ENCODE measurements around the gene PRKCH. TPM values are rescaled to one million over a fixed set of nuclear protein-coding genes. Genes with fewer than 3 reads are reported as not detected.

Gene PRKCH
- total and polyA plus RNA-seq, 5 donors from 2014 or later, result 194 to 457 (median 201) TPM

DNA sequence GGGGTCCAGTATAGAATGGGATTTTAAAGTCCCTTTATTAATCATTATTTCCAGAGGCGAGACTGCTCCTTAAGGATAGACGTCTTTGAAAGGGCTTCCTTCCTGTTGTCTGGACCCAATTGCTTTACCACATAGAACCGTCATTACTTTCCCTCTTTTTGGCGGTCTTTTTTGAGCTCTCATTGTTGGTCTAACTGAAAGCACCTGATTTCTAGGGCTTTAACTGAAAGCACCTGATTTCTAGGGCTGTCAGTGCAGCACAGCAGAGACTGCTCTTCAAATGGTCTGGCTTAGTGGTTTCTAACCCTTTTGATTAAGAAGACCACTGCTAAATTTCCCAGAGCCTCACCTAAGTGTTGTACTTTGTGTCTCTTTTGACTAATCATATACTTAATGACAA lies 95.8 kb downstream of the PRKCH start:
- peak overlapping the region; percentile 58 for H3K27ac ChIP-seq (ENCODE audit: insufficient read depth, low read length, poor library complexity, severe bottlenecking)
- Mint-ChIP-seq H3K27me3 (no peaks in the 10 kb centered on the region), H3K4me3 (peak overlapping the region; percentile 50 to 83 (median 68)), H3K27ac (peak overlapping the region in 2 of 3 donors; percentile 83 to 92), H3K36me3 (no peaks in the 10 kb centered on the region), H3K9me3 (no peaks in the 10 kb centered on the region), H3K4me1 (peaks cover 0 to 60% (median 23%) of the 10 kb centered on the region in 4 donors)
- DNase-seq (peak in 1 of 3 donors; percentile 61), ATAC-seq (ENCODE audit: low read depth in 2 of 2) (peak in 1 of 2 donors; percentile 40)
- H3K4me3 ChIP-seq (ENCODE audit: low read depth, low read length), result peak overlapping the region; percentile 59
- H3K27me3 ChIP-seq (ENCODE audit: control insufficient read depth, insufficient read depth, low read length), result no peaks in the 10 kb centered on the region
- H3K9me3 ChIP-seq (ENCODE audit: control insufficient read depth in 2 of 2, low read length in 2 of 2), result no peaks in the 10 kb centered on the region
- peaks cover 9% of the 10 kb centered on the region for H3K36me3 ChIP-seq (ENCODE audit: control insufficient read depth, insufficient read depth, low read length)
- peaks cover 91% of the 10 kb centered on the region for H3K4me1 ChIP-seq (ENCODE audit: control insufficient read depth, insufficient read depth, low read length, poor library complexity, severe bottlenecking)

DNA sequence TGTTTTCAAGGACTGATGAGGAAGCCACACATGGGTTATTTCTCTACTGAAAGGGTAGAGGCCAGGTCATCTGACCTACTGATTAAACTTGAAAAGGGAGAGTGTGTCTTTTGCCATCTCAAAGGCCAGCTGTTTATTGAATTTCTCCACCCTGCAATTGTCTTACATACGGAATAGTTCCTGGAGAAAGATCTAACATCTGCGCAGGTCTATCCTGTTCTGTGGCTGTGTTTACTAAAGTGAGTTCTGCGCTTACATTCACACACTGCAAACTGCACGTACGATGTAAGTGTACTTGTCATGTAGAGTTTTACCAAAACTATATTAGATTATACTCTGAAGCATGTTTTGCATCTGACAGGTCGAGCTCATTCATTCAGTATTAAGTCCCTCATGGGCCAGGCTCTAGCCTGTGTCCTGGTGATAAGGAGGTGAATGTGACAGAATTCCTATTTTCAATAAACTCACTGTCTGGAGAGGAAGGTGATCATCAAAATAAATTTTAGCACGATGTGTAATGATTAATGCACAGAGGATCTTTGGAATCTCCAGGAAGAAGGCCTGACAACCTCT lies 96.6 kb downstream of the PRKCH start:
- Mint-ChIP-seq H3K9me3 (no peaks in the 10 kb centered on the region), H3K4me3 (peak overlapping the region; percentile 38 to 84 (median 52)), H3K27me3 (no peaks in the 10 kb centered on the region), H3K4me1 (peaks cover 0 to 67% (median 23%) of the 10 kb centered on the region in 4 donors), H3K36me3 (no peaks in the 10 kb centered on the region), H3K27ac (peak overlapping the region in 2 of 3 donors; percentile 83 to 92)
- DNase-seq (no peak), ATAC-seq (ENCODE audit: low read depth in 2 of 2) (no peak)
- peaks cover 6% of the 10 kb centered on the region for H3K36me3 ChIP-seq (ENCODE audit: control insufficient read depth, insufficient read depth, low read length)
- H3K9me3 ChIP-seq (ENCODE audit: control insufficient read depth in 2 of 2, low read length in 2 of 2), result no peaks in the 10 kb centered on the region
- H3K27me3 ChIP-seq (ENCODE audit: control insufficient read depth, insufficient read depth, low read length), result no peaks in the 10 kb centered on the region
- peak overlapping the region; percentile 59 for H3K4me3 ChIP-seq (ENCODE audit: low read depth, low read length)
- H3K27ac ChIP-seq (ENCODE audit: insufficient read depth, low read length, poor library complexity, severe bottlenecking), result peak overlapping the region; percentile 58
- peaks cover 88% of the 10 kb centered on the region for H3K4me1 ChIP-seq (ENCODE audit: control insufficient read depth, insufficient read depth, low read length, poor library complexity, severe bottlenecking)

DNA sequence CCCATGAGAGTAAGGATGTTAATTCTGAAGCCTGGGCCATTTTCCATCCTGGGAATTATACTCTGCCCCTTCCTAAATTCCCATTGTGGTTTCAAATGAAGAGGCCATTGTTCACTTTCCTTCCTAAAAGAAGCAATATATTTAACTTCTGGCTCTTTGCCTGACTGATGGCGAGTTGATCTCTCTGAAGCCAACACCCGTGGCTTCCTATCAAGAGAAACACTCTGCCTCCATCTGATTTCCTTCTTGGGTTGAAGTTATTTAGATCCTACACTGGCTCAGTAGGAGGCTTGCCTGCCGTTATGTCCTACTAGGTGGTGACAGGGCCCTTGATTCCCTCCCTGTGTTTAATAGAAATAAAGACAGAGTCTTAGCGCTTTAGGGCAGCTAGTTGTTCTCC lies 97.4 kb downstream of the PRKCH start:
- Mint-ChIP-seq H3K4me1 (peaks cover 0 to 73% (median 23%) of the 10 kb centered on the region in 4 donors), H3K9me3 (no peaks in the 10 kb centered on the region), H3K4me3 (peak overlapping the region in 3 of 4 donors; percentile 55 to 70 (median 62)), H3K36me3 (peaks cover 3% of the 10 kb centered on the region), H3K27me3 (no peaks in the 10 kb centered on the region), H3K27ac (peak overlapping the region in 2 of 3 donors; percentile 83 to 91)
- H3K4me3 ChIP-seq (ENCODE audit: low read depth, low read length), result peak overlapping the region; percentile 59
- no peak for ATAC-seq (ENCODE audit: low read depth in 2 of 2)
- no peaks in the 10 kb centered on the region for H3K27me3 ChIP-seq (ENCODE audit: control insufficient read depth, insufficient read depth, low read length)
- H3K9me3 ChIP-seq (ENCODE audit: control insufficient read depth in 2 of 2, low read length in 2 of 2), result no peaks in the 10 kb centered on the region
- DNase-seq, result peak in 1 of 3 donors; percentile 37
- H3K4me1 ChIP-seq (ENCODE audit: control insufficient read depth, insufficient read depth, low read length, poor library complexity, severe bottlenecking), result peaks cover 87% of the 10 kb centered on the region
- peak overlapping the region; percentile 44 for H3K27ac ChIP-seq (ENCODE audit: insufficient read depth, low read length, poor library complexity, severe bottlenecking)
- peaks cover 6% of the 10 kb centered on the region for H3K36me3 ChIP-seq (ENCODE audit: control insufficient read depth, insufficient read depth, low read length)

DNA sequence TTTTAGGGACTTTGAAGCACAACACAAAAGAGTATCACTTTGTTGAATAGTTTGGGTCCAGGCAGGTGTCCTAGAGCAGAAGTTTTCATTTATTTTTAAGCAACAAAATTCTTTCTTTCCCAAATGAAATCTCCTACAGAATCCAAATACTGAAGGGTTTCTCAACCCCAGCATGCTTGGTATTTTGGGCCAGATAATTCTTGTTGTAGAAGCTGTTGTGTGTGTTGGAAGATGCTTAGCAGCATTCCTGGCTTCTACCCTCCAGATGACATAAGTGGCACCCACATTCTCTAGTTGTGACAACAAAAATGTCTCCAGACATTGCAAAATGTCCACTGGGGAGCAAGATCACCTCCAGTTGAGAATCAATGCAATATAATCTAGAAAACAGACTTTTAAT lies 97.8 kb downstream of the PRKCH start:
- no peak for ATAC-seq (ENCODE audit: low read depth in 2 of 2)
- H3K36me3 Mint-ChIP-seq, result peaks cover 6% of the 10 kb centered on the region
- H3K4me3 Mint-ChIP-seq, result peak overlapping the region in 3 of 4 donors; percentile 55 to 70 (median 62)
- Histone ChIP-seq H3K36me3 (ENCODE audit: control insufficient read depth, insufficient read depth, low read length) (peaks cover 6% of the 10 kb centered on the region), H3K27me3 (ENCODE audit: control insufficient read depth, insufficient read depth, low read length) (no peaks in the 10 kb centered on the region), H3K27ac (ENCODE audit: insufficient read depth, low read length, poor library complexity, severe bottlenecking) (peak overlapping the region; percentile 44), H3K4me3 (ENCODE audit: low read depth, low read length) (peak overlapping the region; percentile 59), H3K4me1 (ENCODE audit: control insufficient read depth, insufficient read depth, low read length, poor library complexity, severe bottlenecking) (peaks cover 83% of the 10 kb centered on the region), H3K9me3 (ENCODE audit: control insufficient read depth in 2 of 2, low read length in 2 of 2) (no peaks in the 10 kb centered on the region)
- peak overlapping the region in 2 of 3 donors; percentile 83 to 91 for H3K27ac Mint-ChIP-seq
- DNase-seq, result no peak
- H3K9me3 Mint-ChIP-seq, result no peaks in the 10 kb centered on the region
- H3K4me1 Mint-ChIP-seq, result peaks cover 0 to 78% (median 27%) of the 10 kb centered on the region in 4 donors
- H3K27me3 Mint-ChIP-seq, result no peaks in the 10 kb centered on the region

DNA sequence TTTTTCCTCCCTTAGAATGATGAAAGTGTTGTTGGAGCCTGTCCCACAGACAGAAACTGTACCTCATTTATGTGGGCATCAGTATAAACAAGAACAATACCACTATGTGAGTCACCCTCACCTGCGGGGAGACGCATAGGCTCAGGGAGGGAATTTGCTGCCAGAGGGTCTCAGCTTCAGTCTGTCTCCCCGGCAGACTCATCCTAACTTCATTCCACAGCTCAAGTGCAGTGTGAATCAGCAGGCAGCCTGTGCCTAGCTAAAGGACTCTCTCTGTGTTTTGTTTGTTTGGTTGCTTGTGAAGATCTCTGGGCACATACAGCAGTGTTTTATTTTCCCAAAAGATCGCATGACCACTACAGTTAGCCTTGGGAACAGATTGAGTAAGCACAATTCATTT lies 98.9 kb downstream of the PRKCH start:
- peak in 1 of 2 donors; percentile 32 for ATAC-seq (ENCODE audit: low read depth in 2 of 2)
- H3K36me3 ChIP-seq (ENCODE audit: control insufficient read depth, insufficient read depth, low read length), result peaks cover 6% of the 10 kb centered on the region
- DNase-seq, result no peak
- H3K27ac ChIP-seq (ENCODE audit: insufficient read depth, low read length, poor library complexity, severe bottlenecking), result no peak overlapping the region
- H3K27me3 ChIP-seq (ENCODE audit: control insufficient read depth, insufficient read depth, low read length), result no peaks in the 10 kb centered on the region
- H3K4me1 Mint-ChIP-seq, result peaks cover 5 to 82% (median 33%) of the 10 kb centered on the region in 4 donors
- H3K4me3 ChIP-seq (ENCODE audit: low read depth, low read length), result no peak overlapping the region
- no peaks in the 10 kb centered on the region for H3K27me3 Mint-ChIP-seq
- peak overlapping the region; percentile 2 to 72 (median 66) for H3K4me3 Mint-ChIP-seq
- H3K9me3 Mint-ChIP-seq, result no peaks in the 10 kb centered on the region
- no peaks in the 10 kb centered on the region for H3K9me3 ChIP-seq (ENCODE audit: control insufficient read depth in 2 of 2, low read length in 2 of 2)
- peaks cover 8% of the 10 kb centered on the region for H3K36me3 Mint-ChIP-seq
- peak overlapping the region in 2 of 3 donors; percentile 83 to 87 for H3K27ac Mint-ChIP-seq
- H3K4me1 ChIP-seq (ENCODE audit: control insufficient read depth, insufficient read depth, low read length, poor library complexity, severe bottlenecking), result peaks cover 72% of the 10 kb centered on the region

DNA sequence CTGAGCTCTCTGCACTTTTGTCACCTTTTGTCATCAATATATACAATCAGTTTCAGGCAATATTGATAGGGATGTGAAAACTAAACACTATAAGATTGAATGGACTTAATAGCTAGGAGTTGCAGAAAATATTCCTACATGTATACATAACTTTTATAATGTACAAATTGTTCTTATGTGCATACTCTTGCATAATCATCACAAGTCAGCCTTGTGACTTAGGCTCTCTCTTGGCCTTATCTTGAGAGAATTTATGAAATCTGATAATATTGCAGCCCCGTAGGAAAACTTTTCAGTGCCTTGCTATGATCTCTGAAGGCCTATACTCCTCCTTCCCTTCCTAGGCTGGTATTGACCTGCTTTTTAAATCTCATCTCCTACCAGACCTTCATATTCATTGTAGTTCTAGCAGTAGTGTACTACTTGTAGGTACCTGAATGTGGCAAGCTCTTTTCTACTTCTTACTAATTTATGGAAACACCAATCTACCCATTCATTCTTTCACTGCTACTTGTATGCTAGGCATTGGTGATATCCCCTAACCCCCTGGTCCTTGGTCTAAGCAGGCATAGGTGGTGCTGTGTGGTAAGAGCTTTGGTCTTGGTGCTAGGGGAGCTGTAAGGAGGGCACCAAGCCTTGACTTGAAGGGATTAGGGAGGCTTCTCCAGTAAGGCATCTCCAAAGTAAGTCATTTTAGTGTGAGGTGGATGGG lies 100.0 kb downstream of the PRKCH start:
- Mint-ChIP-seq H3K36me3 (peaks cover 16% of the 10 kb centered on the region), H3K27me3 (no peaks in the 10 kb centered on the region), H3K9me3 (peaks cover 0 to 2% (median 0%) of the 10 kb centered on the region in 7 donors), H3K4me3 (peak overlapping the region; percentile 34 to 84 (median 62)), H3K4me1 (peaks cover 15 to 85% (median 40%) of the 10 kb centered on the region in 4 donors), H3K27ac (peak overlapping the region in 2 of 3 donors; percentile 87 to 91)
- Histone ChIP-seq H3K27me3 (ENCODE audit: control insufficient read depth, insufficient read depth, low read length) (no peaks in the 10 kb centered on the region), H3K36me3 (ENCODE audit: control insufficient read depth, insufficient read depth, low read length) (peaks cover 9% of the 10 kb centered on the region), H3K4me3 (ENCODE audit: low read depth, low read length) (no peak overlapping the region), H3K4me1 (ENCODE audit: control insufficient read depth, insufficient read depth, low read length, poor library complexity, severe bottlenecking) (peaks cover 62% of the 10 kb centered on the region), H3K27ac (ENCODE audit: insufficient read depth, low read length, poor library complexity, severe bottlenecking) (peak overlapping the region; percentile 36), H3K9me3 (ENCODE audit: control insufficient read depth in 2 of 2, low read length in 2 of 2) (no peaks in the 10 kb centered on the region)
- ATAC-seq (ENCODE audit: low read depth in 2 of 2), result no peak
- DNase-seq, result no peak

DNA sequence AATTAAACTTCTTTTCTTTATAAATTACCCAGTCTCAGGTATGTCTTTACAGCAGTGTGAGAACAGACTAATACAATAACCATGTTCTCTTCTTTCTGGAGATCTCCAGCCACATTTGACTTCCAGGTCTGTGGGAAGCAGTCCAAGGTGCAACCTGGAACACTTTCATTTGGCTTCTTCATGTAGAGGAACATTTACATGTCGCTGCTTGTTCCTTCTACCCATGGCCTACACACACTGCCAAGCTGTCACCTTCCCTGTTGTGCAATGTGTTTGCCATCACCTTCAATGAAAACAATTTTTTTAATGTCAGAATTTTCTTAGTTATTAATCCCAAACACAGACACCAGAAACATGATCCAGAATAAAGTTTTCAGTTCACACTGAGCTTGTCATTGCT lies 104.7 kb downstream of the PRKCH start:
- ATAC-seq (ENCODE audit: low read depth in 2 of 2) (no peak), DNase-seq (no peak)
- Histone ChIP-seq H3K4me1 (ENCODE audit: control insufficient read depth, insufficient read depth, low read length, poor library complexity, severe bottlenecking) (peaks cover 55% of the 10 kb centered on the region), H3K9me3 (ENCODE audit: control insufficient read depth in 2 of 2, low read length in 2 of 2) (no peaks in the 10 kb centered on the region), H3K27ac (ENCODE audit: insufficient read depth, low read length, poor library complexity, severe bottlenecking) (no peak overlapping the region), H3K4me3 (ENCODE audit: low read depth, low read length) (no peak overlapping the region), H3K36me3 (ENCODE audit: control insufficient read depth, insufficient read depth, low read length) (peaks cover 9% of the 10 kb centered on the region), H3K27me3 (ENCODE audit: control insufficient read depth, insufficient read depth, low read length) (no peaks in the 10 kb centered on the region)
- peak overlapping the region; percentile 71 to 93 (median 78) for H3K27ac Mint-ChIP-seq
- peaks cover 0 to 2% (median 0%) of the 10 kb centered on the region in 7 donors for H3K9me3 Mint-ChIP-seq
- peaks cover 50 to 75% (median 66%) of the 10 kb centered on the region in 4 donors for H3K4me1 Mint-ChIP-seq
- H3K27me3 Mint-ChIP-seq, result no peaks in the 10 kb centered on the region
- H3K4me3 Mint-ChIP-seq, result peak overlapping the region in 3 of 4 donors; percentile 44 to 64 (median 62)
- peaks cover 23% of the 10 kb centered on the region for H3K36me3 Mint-ChIP-seq

Data from CD4-positive, CD25-positive, alpha-beta regulatory T cell (primary cell).